Midbrain (tissue), 1 donor: Measurements from ENCODE around the gene GAPDHS.

Experiments used
- DNase-seq: peaks from one replicate; lab custom pipeline; 2025; lab: John Stamatoyannopoulos, UW

GAPDHS gene

GRCh38 chr19:35557539-35558399 is 24.5 kb downstream of the GAPDHS start:
- no peak for DNase-seq

GRCh38 chr19:35558400-35559280 is 25.4 kb downstream of the GAPDHS start:
- no peak for DNase-seq

GRCh38 chr19:35559281-35559659 is 26.0 kb downstream of the GAPDHS start:
- DNase-seq = no peak

- no peak for DNase-seq
Observed at GRCh38 chr19:35559781-35560180, 26.5 kb downstream of the GAPDHS start.

GRCh38 chr19:35560271-35560670 is 27.0 kb downstream of the GAPDHS start:
- no peak for DNase-seq

- DNase-seq = no peak
Observed at GRCh38 chr19:35560677-35561076, 27.4 kb downstream of the GAPDHS start.

GRCh38 chr19:35561436-35561835 is 28.2 kb downstream of the GAPDHS start:
- no peak for DNase-seq

GRCh38 chr19:35562336-35562735 is 29.1 kb downstream of the GAPDHS start:
- DNase-seq = no peak

- DNase-seq = no peak
Observed at GRCh38 chr19:35562776-35563175, 29.5 kb downstream of the GAPDHS start.

GRCh38 chr19:35563207-35563829 is 30.1 kb downstream of the GAPDHS start, which contains the start of gene ATP4A:
ATP4A (minus strand) TSS chr19:35563658; CDS start chr19:35563629, 29 bp downstream.
- DNase-seq = no peak

- no peak for DNase-seq
Observed at GRCh38 chr19:35565016-35565856, 32.0 kb downstream of the GAPDHS start.

GRCh38 chr19:35566738-35567137 is 33.5 kb downstream of the GAPDHS start:
- DNase-seq = no peak

GRCh38 chr19:35569281-35569781 is 36.1 kb downstream of the GAPDHS start:
- DNase-seq = no peak

- no peak for DNase-seq
Observed at GRCh38 chr19:35571406-35571965, 38.2 kb downstream of the GAPDHS start.

- DNase-seq = no peak
Observed at GRCh38 chr19:35577918-35578317, 44.7 kb downstream of the GAPDHS start.

GRCh38 chr19:35578707-35579106 is 45.5 kb downstream of the GAPDHS start:
- DNase-seq = no peak

GRCh38 chr19:35582760-35583159 is 49.5 kb downstream of the GAPDHS start:
- no peak for DNase-seq

- no peak for DNase-seq
Observed at GRCh38 chr19:35585848-35586247, 52.6 kb downstream of the GAPDHS start, which contains the start of gene PMIS2. PMIS2 (plus strand) TSS chr19:35586173; CDS start chr19:35586260, 87 bp downstream.

GRCh38 chr19:35587321-35587720 is 54.1 kb downstream of the GAPDHS start:
- no peak for DNase-seq

GRCh38 chr19:35590875-35591274 is 57.6 kb downstream of the GAPDHS start:
- DNase-seq = no peak

GRCh38 chr19:35592226-35592625 is 59.0 kb downstream of the GAPDHS start:
- no peak for DNase-seq
